Left lobe of liver (tissue), 2 donors: ENCODE data around the gene CTDSPL2. TPM values are rescaled to one million over a fixed set of nuclear protein-coding genes. Genes with fewer than 3 reads are reported as not detected.
"Not testable (repeated sequence)": the region's sequence is repeated elsewhere in the genome, so short reads cannot be mapped to it uniquely, and the experiment has no call there.

Experiments used
- ATAC-seq: fragments of 200-7000 bp; cut with Tn5 transposase; one replicate; pipeline ENCODE4 v1.9.1; 2020; ENCODE audit warnings: mild to moderate bottlenecking, moderate library complexity
- DNase-seq: peaks from one replicate; pipeline ENCODE4 v3.0.0-alpha.2; 2020; ENCODE audit warnings: low spot score
- total RNA-seq: library from RNA; stranded (reverse); gene quantifications from one replicate; pipeline ENCODE4 v1.2.1, GENCODE V29; 2021
- donor health status: DM: no; HTN: no; CAD: no; lungs with moderate emphysema.
- donor health status: DM: no; HTN: yes; CAD: no.

CTDSPL2 gene
- total RNA-seq, 1 donor from 2014 or later = 10.7 TPM

GRCh38 chr15:44536962-44537734, 109.7 kb downstream of the CTDSPL2 start, which contains the start of gene EIF3J:
Gene EIF3J (plus strand): TSS chr15:44537147. CDS start chr15:44537195, 48 bp downstream.
- DNase-seq (peak; percentile 96), ATAC-seq (peak; percentile 88)

DNA sequence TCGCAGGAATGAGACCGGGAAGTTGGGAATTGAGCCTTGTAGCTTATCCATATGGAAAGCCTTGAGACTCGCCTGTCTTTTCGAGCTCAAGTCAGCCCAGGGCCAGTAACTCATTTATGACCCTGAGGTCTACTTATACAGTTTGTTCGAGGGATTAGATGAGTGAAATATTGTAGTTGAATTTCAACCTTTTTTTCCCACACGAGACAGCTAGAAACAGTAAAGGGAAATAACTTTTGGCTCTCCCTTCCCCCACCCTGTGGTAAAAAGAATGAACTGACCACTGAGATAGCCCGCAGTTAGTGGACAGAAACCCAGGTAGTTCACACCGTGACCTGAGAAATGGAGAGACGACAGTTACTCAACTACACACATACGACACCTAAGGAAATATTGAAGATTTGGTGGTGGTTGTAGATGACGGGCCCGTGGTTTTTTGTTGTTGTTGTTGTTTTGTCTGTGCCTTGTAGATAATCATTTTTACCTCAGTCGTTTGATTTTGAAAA, 110.4 kb downstream of the CTDSPL2 start:
- no peak for DNase-seq
- ATAC-seq = no peak

DNA sequence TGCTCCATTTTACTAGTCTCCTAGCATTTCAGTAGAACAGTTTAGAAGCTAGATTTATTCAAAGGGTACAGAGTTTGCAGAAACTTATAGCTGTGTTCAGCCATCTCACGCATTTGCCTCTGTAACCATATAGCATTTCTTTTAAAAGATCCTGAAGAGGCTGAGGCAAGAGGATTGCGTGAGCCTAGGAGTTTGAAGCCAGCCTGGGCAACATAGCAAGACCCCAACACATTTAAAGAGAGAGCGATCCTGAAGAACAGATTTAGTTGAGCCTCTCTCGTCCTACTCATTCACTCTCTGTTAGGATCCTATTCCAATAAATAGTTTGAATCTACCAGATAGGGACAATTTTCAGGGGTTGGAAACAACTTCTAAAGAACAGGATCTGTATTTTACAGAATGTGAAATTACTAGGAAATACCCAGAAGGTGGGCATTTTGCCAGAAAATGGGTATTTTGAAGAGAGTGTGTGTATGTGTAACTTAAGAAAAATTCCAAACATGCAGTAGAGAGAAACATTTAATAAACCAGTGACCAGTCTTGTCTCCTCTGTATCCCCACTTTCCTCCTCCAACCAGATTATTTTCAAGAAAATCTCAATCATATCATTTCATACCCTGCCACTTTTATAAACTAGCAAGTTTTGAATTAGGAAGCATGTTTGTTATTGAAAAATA, 114.0 kb downstream of the CTDSPL2 start:
- ATAC-seq = no peak
- no peak for DNase-seq

- ATAC-seq = no peak
- DNase-seq = no peak
Measured at GRCh38 chr15:44542596-44542995, 115.2 kb downstream of the CTDSPL2 start.

DNA sequence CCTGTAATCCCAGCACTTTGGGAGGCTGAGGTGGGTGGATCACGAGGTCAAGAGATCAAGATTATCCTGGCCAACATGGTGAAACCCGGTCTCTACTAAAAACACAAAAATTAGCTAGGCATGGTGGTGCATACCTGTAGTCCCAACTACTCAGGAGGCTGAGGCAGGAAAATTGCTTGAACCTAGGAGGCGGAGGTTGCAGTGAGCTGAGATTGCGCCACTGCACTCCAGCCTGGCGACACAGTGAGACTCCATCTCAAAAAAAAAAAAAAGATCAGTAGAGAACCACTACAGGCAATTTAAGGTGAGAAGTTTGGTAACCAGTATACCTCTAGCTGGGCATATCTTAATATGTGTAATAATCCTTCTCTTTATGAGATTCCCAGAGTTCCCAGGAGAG, 117.3 kb downstream of the CTDSPL2 start:
- ATAC-seq = peak; percentile 10
- DNase-seq = not testable (repeated sequence)

GRCh38 chr15:44545913-44546802, 118.7 kb downstream of the CTDSPL2 start:
- ATAC-seq = peak; percentile 24
- no peak for DNase-seq

DNA sequence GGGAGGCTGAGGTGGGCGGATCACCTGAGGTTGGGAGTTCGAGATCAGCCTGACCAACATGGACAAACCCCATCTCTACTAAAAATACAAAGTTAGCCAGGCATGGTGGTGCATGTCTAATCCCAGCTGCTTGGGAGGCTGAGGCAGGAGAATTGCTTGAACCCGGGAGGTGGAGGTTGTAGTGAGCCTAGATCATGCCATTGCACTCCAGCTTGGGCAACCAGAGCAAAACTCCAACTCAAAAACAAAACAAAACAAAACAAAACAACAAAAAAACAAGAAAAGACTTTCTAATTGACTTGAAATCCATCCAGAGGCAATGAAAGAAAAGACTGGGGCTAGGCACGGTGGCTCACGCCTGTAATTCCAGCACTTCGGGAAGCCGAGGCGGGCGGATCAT, 121.7 kb downstream of the CTDSPL2 start:
- not testable (repeated sequence) for ATAC-seq, DNase-seq

DNA sequence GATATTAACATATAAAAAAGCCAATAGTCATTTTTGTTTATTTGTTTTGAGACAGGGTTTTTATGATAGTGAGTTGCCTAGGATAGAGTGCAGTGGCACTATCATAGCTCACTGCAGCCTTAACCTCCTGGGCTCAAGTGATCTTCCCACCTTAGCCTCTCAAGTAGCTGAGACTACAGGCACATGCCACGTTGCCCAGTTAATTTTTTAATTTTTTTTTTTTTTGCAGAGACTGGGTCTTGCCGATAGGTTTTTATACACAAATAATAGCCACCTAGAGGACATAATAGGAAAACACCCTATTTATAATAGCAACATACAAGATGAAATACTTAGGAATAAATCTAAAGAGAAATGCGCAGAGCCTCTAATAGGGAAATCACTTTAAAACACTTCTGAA, 122.8 kb downstream of the CTDSPL2 start:
- DNase-seq = no peak
- peak; percentile 66 for ATAC-seq

GRCh38 chr15:44550734-44551133, 123.3 kb downstream of the CTDSPL2 start:
- DNase-seq (no peak), ATAC-seq (no peak)

GRCh38 chr15:44554934-44555723, 127.7 kb downstream of the CTDSPL2 start:
- no peak for ATAC-seq

GRCh38 chr15:44560926-44561325, 133.5 kb downstream of the CTDSPL2 start:
- DNase-seq, ATAC-seq: not testable (repeated sequence)

More at GRCh38 chr15:44554934-44555723, 127.7 kb downstream of the CTDSPL2 start:
- no peak for DNase-seq

DNA sequence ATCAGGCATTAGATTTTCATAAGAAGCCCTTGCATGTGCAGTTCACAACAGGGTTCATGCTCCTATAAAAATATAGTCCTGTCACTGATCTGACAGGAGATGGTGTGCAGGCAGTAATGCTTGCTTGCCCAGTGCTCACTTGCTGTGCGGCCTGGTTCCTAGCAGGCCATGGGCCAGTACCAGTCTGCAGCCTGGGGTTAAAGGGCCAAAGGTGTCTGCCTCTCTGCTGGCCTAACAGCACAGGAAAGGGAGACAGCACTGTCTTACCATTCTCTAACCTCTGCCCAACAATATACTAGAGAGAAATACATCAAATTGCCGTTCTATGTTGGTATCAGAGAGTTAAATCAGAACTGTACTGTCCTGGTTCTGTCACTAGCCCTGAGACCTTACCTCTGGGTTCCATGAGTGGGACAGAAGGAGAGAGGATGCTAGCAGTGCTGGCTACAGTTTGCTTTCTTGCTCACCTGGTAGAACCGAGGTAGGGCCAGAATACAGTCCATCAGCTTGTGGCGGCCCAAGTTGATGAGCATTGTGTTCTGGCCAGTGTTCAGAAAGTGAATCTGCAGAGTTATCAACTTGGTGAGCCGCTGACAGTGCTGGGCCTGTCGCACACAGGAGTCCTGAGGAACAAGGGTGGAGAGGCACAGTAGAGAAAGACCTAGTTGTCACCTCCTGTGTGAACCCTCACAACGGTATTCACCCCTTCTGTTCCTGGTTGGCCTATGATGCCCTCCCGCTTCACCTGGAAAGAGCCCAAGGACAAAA, 138.1 kb downstream of the CTDSPL2 start:
- DNase-seq (no peak), ATAC-seq (peak; percentile 17)

- DNase-seq = no peak
- ATAC-seq = no peak
Measured at GRCh38 chr15:44566155-44566540, 138.7 kb downstream of the CTDSPL2 start.

- ATAC-seq (no peak), DNase-seq (no peak)
Measured at GRCh38 chr15:44568338-44568737, 140.9 kb downstream of the CTDSPL2 start.

DNA sequence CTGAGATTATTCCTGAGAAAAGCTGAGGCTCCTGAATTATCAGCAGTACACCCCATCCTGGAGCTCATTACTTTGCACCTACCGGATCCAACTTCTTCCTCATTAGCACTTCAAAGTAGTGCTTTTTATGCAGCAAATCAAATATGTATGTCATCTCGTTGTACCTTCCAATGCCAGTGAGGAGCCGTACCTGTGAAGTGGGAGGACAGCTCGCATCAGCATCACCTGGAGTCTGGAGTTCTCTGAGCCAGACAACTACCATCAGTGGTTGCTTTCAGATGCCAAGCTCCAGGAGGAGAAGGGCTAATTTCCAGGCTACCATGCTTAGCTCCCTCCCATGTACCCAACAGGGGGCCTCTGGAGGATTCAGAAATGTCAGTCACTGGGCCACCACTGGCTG, 141.9 kb downstream of the CTDSPL2 start:
- ATAC-seq = no peak

DNA sequence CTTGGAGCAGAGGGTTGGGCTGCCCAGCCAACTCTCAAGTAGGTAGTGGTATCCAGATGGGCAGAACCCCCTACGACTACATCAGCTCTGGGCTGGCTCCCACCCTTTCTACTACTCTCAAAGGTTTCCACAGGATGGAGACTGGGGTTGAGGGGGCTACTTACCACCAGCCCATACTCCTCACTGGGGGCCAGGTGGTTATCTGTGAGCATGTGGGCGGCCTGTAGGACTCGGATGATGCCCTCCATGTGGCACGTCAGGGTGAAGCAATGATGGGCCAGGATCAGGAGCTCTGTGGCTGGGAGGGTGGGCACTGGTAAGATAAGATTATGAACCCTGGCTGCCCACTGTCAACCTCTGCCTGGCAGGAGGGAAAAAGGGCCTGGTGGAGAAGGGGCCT, 142.9 kb downstream of the CTDSPL2 start:
- no peak for ATAC-seq
- DNase-seq = no peak

More for the DNA sequence above, 141.9 kb downstream of the CTDSPL2 start:
- DNase-seq = no peak

- DNase-seq (no peak), ATAC-seq (no peak)
Measured at GRCh38 chr15:44573386-44573785, 146.0 kb downstream of the CTDSPL2 start.

GRCh38 chr15:44574734-44575133, 147.3 kb downstream of the CTDSPL2 start:
- no peak for DNase-seq
- ATAC-seq = no peak
